Neuronal stem cell (in vitro differentiated cells): ENCODE results near the gene ZNF232.
"Not testable (repeated sequence)": the region's sequence is repeated elsewhere in the genome, so short reads cannot be mapped to it uniquely, and the experiment has no call there.

Experiments
- DNase-seq: peaks from one replicate; pipeline ENCODE4 v3.0.0-alpha.2; 2013; ENCODE audit warnings: low spot score
- H2AFZ ChIP-seq: one replicate; pipeline ENCODE4 v1.6.1; 2013; ENCODE audit warnings: mild to moderate bottlenecking, low read length, inconsistent platforms
- H2AK5ac ChIP-seq: 2 replicates; pipeline ENCODE4 v1.6.1; 2013; ENCODE audit warnings: low read depth, mild to moderate bottlenecking, inconsistent platforms, low read length, moderate library complexity, mixed read lengths
- H2BK120ac ChIP-seq: 2 replicates; pipeline ENCODE4 v1.6.1; 2013; ENCODE audit warnings: low read depth, mild to moderate bottlenecking, inconsistent platforms, low read length, moderate library complexity, mixed read lengths
- H2BK12ac ChIP-seq: one replicate; pipeline ENCODE4 v1.6.1; 2013; ENCODE audit warnings: low read length, inconsistent platforms
- H2BK15ac ChIP-seq: 2 replicates; pipeline ENCODE4 v1.6.1; 2013; ENCODE audit warnings: mild to moderate bottlenecking, low read length, inconsistent platforms, mixed read lengths
- H2BK5ac ChIP-seq: one replicate; pipeline ENCODE4 v1.6.1; 2013; ENCODE audit warnings: inconsistent platforms, mild to moderate bottlenecking, low read length, moderate library complexity
- H3K14ac ChIP-seq: one replicate; pipeline ENCODE4 v1.6.1; 2013; ENCODE audit warnings: low read length, inconsistent platforms
- H3K18ac ChIP-seq: 2 replicates; pipeline ENCODE4 v1.6.1; 2013; ENCODE audit warnings: low read length, inconsistent platforms
- H3K23ac ChIP-seq: 2 replicates; pipeline ENCODE4 v1.6.1; 2013; ENCODE audit warnings: low read depth, mild to moderate bottlenecking, mixed read lengths, low read length, inconsistent platforms; ENCODE audit not compliant: poor library complexity
- H3K27ac ChIP-seq: replicated peaks from 3 replicates; pipeline ENCODE4 v1.5.1; 2013; ENCODE audit warnings: low read length, inconsistent platforms
- H3K27me3 ChIP-seq, 3 experiments: 2 replicates each; pipeline ENCODE4 v1.6.1; 2013; ENCODE audit warnings: low read length in 3 of 3, mild to moderate bottlenecking in 2 of 3, inconsistent platforms in 1 of 3, low read depth in 1 of 3, mixed read lengths in 1 of 3, moderate library complexity in 1 of 3; ENCODE audit not compliant: control insufficient read depth in 3 of 3, insufficient read depth in 3 of 3
- H3K36me3 ChIP-seq, 2 donors: replicated peaks in 1 of 2; 2 replicates each; pipeline ENCODE4 v1.6.1; 2013; ENCODE audit warnings: low read length in 2 of 2; ENCODE audit not compliant: control insufficient read depth in 2 of 2, insufficient read depth in 2 of 2
- H3K4ac ChIP-seq: 2 replicates; pipeline ENCODE4 v1.6.1; 2013; ENCODE audit warnings: inconsistent platforms, mild to moderate bottlenecking, low read length, moderate library complexity
- H3K4me1 ChIP-seq, 2 donors: 1 replicate in 1 of 2; 2 replicates in 1 of 2; pipeline ENCODE4 v1.6.1; 2013; ENCODE audit warnings: low read length in 2 of 2, low read depth in 1 of 2; ENCODE audit not compliant: control insufficient read depth in 2 of 2, insufficient read depth in 1 of 2
- H3K4me2 ChIP-seq: one replicate; pipeline ENCODE4 v1.6.1; 2013; ENCODE audit warnings: mild to moderate bottlenecking, low read length, inconsistent platforms; ENCODE audit not compliant: insufficient read depth, poor library complexity, severe bottlenecking
- H3K4me3 ChIP-seq, 2 donors: 2 replicates each; pipeline ENCODE4 v1.5.1; 2013; ENCODE audit warnings: low read length in 2 of 2, mild to moderate bottlenecking in 2 of 2, inconsistent platforms in 1 of 2, moderate library complexity in 1 of 2
- H3K79me1 ChIP-seq: one replicate; pipeline ENCODE4 v1.6.1; 2013; ENCODE audit warnings: low read depth, mild to moderate bottlenecking, inconsistent platforms, low read length, moderate library complexity
- H3K9ac ChIP-seq: one replicate; pipeline ENCODE4 v1.6.1; 2013; ENCODE audit warnings: mild to moderate bottlenecking, low read depth, low read length, inconsistent platforms; ENCODE audit not compliant: poor library complexity
- H3K9me3 ChIP-seq, 2 donors: replicated peaks in 1 of 2; 2 replicates each; pipeline versions ENCODE3 to v1.6.1; 2013; ENCODE audit warnings: low read length in 2 of 2, mild to moderate bottlenecking in 2 of 2, inconsistent platforms in 1 of 2, low read depth in 1 of 2, mixed read lengths in 1 of 2, moderate library complexity in 1 of 2; ENCODE audit not compliant: control insufficient read depth in 2 of 2, insufficient read depth in 1 of 2
- H4K8ac ChIP-seq: one replicate; pipeline ENCODE4 v1.6.1; 2013; ENCODE audit warnings: low read depth, mild to moderate bottlenecking, inconsistent platforms, low read length, moderate library complexity
- H4K91ac ChIP-seq: one replicate; pipeline ENCODE4 v1.6.1; 2013; ENCODE audit warnings: low read length, low read depth, mild to moderate bottlenecking, inconsistent platforms; ENCODE audit not compliant: poor library complexity
- WGBS, 2 donors: extraction: QIAGEN DNeasy Blood & Tissue Kit; methylation state at CpG; one replicate each; pipeline ENCODE4 v1.1.7; 2013; ENCODE audit warnings: missing lambda C conversion rate in 2 of 2, mixed read lengths in 1 of 2; ENCODE audit not compliant: insufficient read length in 2 of 2, insufficient replicate concordance in 1 of 2; ENCODE audit errors: extremely low coverage in 2 of 2; 5-methylcytosine and 5-hydroxymethylcytosine counted together

Gene ZNF232

DNA sequence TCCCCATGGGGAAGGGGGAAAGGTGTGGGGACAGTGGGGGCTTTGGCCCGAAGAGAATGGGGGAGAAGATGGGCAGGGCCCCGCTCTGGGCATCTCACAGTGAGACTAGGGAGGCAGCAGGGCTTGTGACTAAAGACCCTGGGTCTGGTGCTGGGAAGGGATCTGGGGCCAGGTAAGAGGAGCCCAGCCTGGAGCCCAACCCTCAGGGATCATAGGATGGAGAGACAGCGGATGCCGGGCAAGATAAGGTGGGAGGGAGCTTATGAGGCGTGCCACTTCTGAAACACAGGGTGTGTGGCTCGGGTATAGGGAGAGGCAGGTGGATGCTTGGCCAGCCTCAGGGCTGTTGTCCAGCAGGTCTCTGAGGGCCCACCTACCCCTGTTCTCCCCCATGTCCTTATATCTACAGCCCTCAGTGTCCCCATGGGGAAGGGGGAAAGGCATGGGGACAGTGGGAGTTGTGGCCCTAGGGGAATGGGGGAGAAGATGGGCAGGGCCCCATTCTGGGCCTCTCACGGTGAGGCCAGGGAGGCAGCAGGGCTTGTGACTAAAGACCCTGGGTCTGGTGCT, 19.6 kb upstream of the ZNF232 start:
- Histone ChIP-seq H3K18ac (peak overlapping the region; percentile 11), H3K4me3 (no peak overlapping the region), H2AFZ (no peak overlapping the region), H3K9me3 (no peaks in the 10 kb centered on the region), H2BK5ac (no peak overlapping the region), H2BK12ac (no peak overlapping the region), H3K4ac (no peak overlapping the region), H3K4me1 (no peaks in the 10 kb centered on the region), H3K27ac (no peak overlapping the region), H3K23ac (no peak overlapping the region), H3K14ac (no peak overlapping the region), H2AK5ac (no peak overlapping the region), H3K36me3 (no peaks in the 10 kb centered on the region), H4K8ac (no peak overlapping the region), H3K9ac (no peak overlapping the region), H3K4me2 (no peak overlapping the region), H2BK120ac (no peak overlapping the region), H2BK15ac (peak overlapping the region; percentile 17), H3K27me3 (peaks cover 0 to 4% (median 0%) of the 10 kb centered on the region in 3 experiments), H4K91ac (no peak overlapping the region), H3K79me1 (no peaks in the 10 kb centered on the region)
- no CpG with 5 or more reads among the region's 7 CpGs for WGBS, 2 donors
- DNase-seq, result no peak

DNA sequence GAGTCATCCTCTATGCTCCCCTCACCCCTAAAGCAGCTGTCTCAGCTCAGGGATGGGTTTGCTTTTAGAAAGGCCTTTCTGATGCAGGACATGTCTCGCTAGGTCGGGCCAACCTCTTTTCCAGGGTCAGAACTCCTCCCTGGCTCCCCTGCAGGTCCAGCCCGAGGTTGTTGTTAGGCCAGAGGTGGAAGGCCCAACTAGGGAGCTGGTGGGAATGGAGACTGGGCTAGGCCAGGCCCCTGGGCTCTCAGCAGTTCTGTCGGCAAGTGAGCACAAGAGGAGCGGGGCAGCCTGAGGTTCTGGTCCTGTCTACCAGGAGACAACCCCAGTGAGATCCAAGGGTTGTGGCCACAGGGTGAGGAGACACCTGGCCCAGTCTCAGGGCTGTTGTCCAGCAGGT, 19.0 kb upstream of the ZNF232 start:
- H3K4me3 ChIP-seq, H2BK5ac ChIP-seq, H4K91ac ChIP-seq, H3K9ac ChIP-seq, H3K14ac ChIP-seq, H3K4me2 ChIP-seq, H3K4ac ChIP-seq, H3K79me1 ChIP-seq, DNase-seq, H4K8ac ChIP-seq, H3K9me3 ChIP-seq, H2AFZ ChIP-seq, H2BK120ac ChIP-seq, H2BK15ac ChIP-seq, H2BK12ac ChIP-seq, H3K18ac ChIP-seq, H3K27me3 ChIP-seq, H3K36me3 ChIP-seq, H2AK5ac ChIP-seq, H3K27ac ChIP-seq, H3K23ac ChIP-seq, H3K4me1 ChIP-seq: not testable (repeated sequence)
- no CpG with 5 or more reads among the region's 5 CpGs for WGBS, 2 donors

DNA sequence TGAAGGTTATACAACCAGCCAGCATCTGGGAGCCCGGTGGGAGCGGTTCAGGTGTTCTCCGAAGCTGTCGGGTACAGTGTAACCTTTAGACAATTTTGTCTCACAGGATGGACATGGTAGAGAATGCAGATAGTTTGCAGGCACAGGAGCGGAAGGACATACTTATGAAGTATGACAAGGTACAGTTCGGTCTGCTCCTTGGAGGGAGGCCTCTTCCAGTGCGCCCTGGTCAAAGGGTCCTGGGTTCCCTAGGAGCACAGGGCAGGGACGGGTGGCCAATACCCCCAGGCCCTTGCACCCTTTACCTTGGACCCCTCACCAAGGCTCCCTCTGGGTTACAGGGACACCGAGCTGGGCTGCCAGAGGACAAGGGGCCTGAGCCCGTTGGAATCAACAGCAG, 18.6 kb upstream of the ZNF232 start:
- not testable (repeated sequence) for H2BK15ac ChIP-seq

GRCh38 chr17:5129770-5130169, 18.1 kb upstream of the ZNF232 start:
- not testable (repeated sequence) for H3K27me3 ChIP-seq, H3K9me3 ChIP-seq, H3K4me3 ChIP-seq, H3K4me2 ChIP-seq, H2BK120ac ChIP-seq, H3K18ac ChIP-seq, H2BK15ac ChIP-seq, H3K4ac ChIP-seq, H3K27ac ChIP-seq, H2BK12ac ChIP-seq, H2AFZ ChIP-seq, H3K36me3 ChIP-seq, H3K79me1 ChIP-seq, H3K9ac ChIP-seq, H4K8ac ChIP-seq, H3K4me1 ChIP-seq, DNase-seq, H3K14ac ChIP-seq, H3K23ac ChIP-seq, H2BK5ac ChIP-seq, H2AK5ac ChIP-seq, H4K91ac ChIP-seq
- WGBS, 2 donors, result no CpG with 5 or more reads among the region's 8 CpGs

More for the DNA sequence above, 18.6 kb upstream of the ZNF232 start:
- not testable (repeated sequence) for H3K23ac ChIP-seq, H3K4me1 ChIP-seq, H3K9ac ChIP-seq, H2AFZ ChIP-seq, H2BK5ac ChIP-seq, DNase-seq, H3K27me3 ChIP-seq, H2BK120ac ChIP-seq, H3K14ac ChIP-seq, H2AK5ac ChIP-seq, H3K36me3 ChIP-seq, H3K18ac ChIP-seq, H2BK12ac ChIP-seq, H4K91ac ChIP-seq, H4K8ac ChIP-seq, H3K4ac ChIP-seq, H3K4me2 ChIP-seq, H3K79me1 ChIP-seq, H3K27ac ChIP-seq, H3K4me3 ChIP-seq, H3K9me3 ChIP-seq
- WGBS, 2 donors, result no CpG with 5 or more reads among the region's 10 CpGs
